Large intestine (tissue), 3 donors: ENCODE data around the gene AMBRA1. TPM values are rescaled to one million over a fixed set of nuclear protein-coding genes. Genes with fewer than 3 reads are reported as not detected.

Experiments
- DNase-seq, 2 donors: peaks; one replicate each; pipeline versions ENCODE4 v3.0.0 to v3.0.0-alpha.2; 2013
- H3K27ac ChIP-seq: one replicate; pipeline ENCODE4 v1.5.1; 2013; ENCODE audit warnings: low read length
- H3K27me3 ChIP-seq: 2 replicates; pipeline ENCODE4 v1.6.1; 2013; ENCODE audit warnings: low read length; ENCODE audit not compliant: control insufficient read depth, insufficient read depth
- H3K36me3 ChIP-seq: 2 replicates; pipeline ENCODE4 v1.6.1; 2013; ENCODE audit warnings: low read length; ENCODE audit not compliant: control insufficient read depth, insufficient read depth
- H3K4me1 ChIP-seq: one replicate; pipeline ENCODE4 v1.6.1; 2013; ENCODE audit warnings: low read length; ENCODE audit not compliant: control insufficient read depth, insufficient read depth
- H3K4me3 ChIP-seq: one replicate; pipeline ENCODE4 v1.5.1; 2013; ENCODE audit warnings: low read length
- H3K9me3 ChIP-seq: one replicate; pipeline ENCODE4 v1.6.1; 2013; ENCODE audit warnings: mild to moderate bottlenecking, low read depth, low read length, moderate library complexity; ENCODE audit not compliant: control insufficient read depth
- WGBS: methylation state at CpG from one replicate; pipeline ENCODE4 v1.1.5; 2013; ENCODE audit warnings: low lambda C conversion rate; ENCODE audit not compliant: insufficient coverage; 5-methylcytosine and 5-hydroxymethylcytosine counted together
- polyA plus RNA-seq: library from polyadenylated mRNA; unstranded; fragments of 120-200 nt; gene quantifications from one replicate; pipeline ENCODE4 v1.2.1, GENCODE V29; 2013

The AMBRA1 gene
- polyA plus RNA-seq, 1 donor = 20.2 TPM

DNA sequence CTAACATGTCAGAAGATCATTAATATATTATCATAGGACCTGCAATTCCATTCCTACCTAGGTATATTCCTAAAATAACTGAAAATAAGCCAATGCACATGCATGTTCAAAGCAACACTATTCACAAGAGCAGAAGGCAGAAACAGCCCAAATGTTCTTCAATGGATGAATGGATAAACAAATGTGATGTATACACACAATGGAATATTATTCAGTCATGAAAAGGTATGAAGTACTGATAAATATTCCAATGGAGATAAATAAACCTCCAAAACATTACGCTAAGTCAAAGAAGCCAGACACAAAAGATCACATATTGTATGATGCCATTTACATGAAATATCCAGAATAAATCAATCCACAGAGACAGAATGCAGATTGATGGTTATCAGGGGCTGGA, 16.8 kb downstream of the AMBRA1 start:
- H3K4me1 ChIP-seq = no peaks in the 10 kb centered on the region
- H3K36me3 ChIP-seq = no peaks in the 10 kb centered on the region
- no peak for DNase-seq
- no peaks in the 10 kb centered on the region for H3K9me3 ChIP-seq
- H3K27ac ChIP-seq = no peak overlapping the region
- no peaks in the 10 kb centered on the region for H3K27me3 ChIP-seq
- 100% methylated on average over 1 of the region's 1 CpG for WGBS
- no peak overlapping the region for H3K4me3 ChIP-seq

DNA sequence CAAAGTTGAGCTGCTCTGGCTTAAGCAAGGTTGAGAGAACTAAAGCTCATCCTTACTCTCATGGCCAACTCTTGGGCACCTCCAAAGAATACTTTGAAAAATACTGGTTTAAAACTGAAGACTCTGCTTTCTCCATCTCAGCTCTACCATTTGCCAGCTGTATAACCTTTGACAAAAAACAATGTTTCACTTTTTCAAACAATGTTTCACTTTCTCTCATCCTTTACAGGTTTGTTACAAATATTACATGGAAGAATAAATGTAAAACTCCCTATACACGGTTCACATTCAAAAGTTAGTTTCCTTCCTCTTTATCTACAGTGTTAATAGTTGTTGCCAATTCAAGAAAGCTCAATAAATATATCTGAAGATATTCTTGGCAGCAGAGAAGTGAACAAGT, 19.2 kb downstream of the AMBRA1 start:
- WGBS = no CpG with 5 or more reads among the region's 1 CpG
- Histone ChIP-seq H3K4me3 (no peak overlapping the region), H3K9me3 (no peaks in the 10 kb centered on the region), H3K27ac (no peak overlapping the region), H3K36me3 (no peaks in the 10 kb centered on the region), H3K4me1 (no peaks in the 10 kb centered on the region), H3K27me3 (no peaks in the 10 kb centered on the region)
- no peak for DNase-seq

DNA sequence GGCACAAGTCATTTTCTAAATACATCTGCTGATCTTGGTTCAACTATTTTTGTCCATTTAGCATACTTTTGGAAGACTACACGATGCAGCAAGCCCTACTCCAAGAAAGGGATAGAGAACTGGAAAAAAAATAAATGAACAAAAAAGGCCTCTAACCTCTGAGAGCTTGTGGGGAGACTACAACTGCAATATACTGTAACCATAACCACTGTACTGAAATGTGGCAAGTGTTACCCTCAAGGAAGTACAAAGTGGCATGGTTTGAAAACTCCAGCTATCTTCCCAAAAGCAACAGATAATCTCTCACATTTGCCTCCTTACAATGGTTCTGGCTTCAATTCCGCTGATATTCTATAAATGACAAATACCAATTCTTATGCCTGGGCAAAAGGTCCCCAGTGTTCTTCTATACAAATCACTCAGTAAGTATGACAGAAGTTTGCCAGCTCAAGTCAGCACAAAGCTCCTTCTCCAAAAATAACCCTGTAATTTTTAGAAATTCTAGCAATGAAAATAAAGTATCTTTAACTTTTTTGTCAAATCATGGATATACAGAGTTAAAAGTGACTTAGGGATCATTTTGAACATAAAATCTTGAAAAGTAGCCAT, 22.9 kb downstream of the AMBRA1 start:
- Histone ChIP-seq H3K9me3 (peaks cover 2% of the 10 kb centered on the region), H3K4me3 (no peak overlapping the region), H3K4me1 (no peaks in the 10 kb centered on the region), H3K36me3 (no peaks in the 10 kb centered on the region), H3K27ac (no peak overlapping the region), H3K27me3 (no peaks in the 10 kb centered on the region)
- WGBS = 100% methylated on average over 1 of the region's 2 CpGs
- no peak for DNase-seq

DNA sequence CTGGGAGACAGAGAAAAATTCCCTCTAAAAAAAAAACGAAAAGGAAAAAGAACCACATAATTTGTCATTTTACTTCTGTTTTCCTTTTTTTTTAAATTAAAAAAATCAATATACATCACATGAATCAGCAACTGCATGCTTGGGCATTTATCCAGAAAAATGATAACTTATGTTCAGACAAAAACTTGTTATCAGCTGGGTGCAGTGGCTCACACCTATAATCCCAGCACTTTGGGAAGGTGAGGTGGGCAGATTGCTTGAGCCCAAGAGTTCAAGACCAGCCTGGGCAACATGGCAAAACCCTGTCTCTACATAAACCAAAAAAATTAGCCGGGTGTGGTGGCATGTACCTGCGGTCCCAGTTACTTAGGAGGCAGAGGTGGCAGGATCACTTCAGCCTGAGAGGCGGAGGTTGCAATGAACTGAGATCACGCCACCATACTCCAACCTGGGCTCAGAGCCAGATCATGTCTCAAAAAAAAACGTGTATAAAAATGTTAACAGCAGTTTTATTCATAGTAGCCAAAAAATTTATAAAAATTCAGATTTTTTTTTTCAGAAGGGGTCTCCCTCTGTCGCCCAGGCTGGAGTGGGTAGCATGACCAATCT, 28.5 kb downstream of the AMBRA1 start:
- H3K36me3 ChIP-seq = no peaks in the 10 kb centered on the region
- DNase-seq = no peak
- WGBS = 72% methylated on average over 2 of the region's 7 CpGs
- H3K27ac ChIP-seq = no peak overlapping the region
- no peaks in the 10 kb centered on the region for H3K4me1 ChIP-seq
- no peak overlapping the region for H3K4me3 ChIP-seq
- no peaks in the 10 kb centered on the region for H3K27me3 ChIP-seq
- peaks cover 2% of the 10 kb centered on the region for H3K9me3 ChIP-seq

- Histone ChIP-seq H3K27ac (no peak overlapping the region), H3K4me3 (no peak overlapping the region), H3K4me1 (no peaks in the 10 kb centered on the region), H3K27me3 (no peaks in the 10 kb centered on the region), H3K9me3 (peaks cover 2% of the 10 kb centered on the region), H3K36me3 (no peaks in the 10 kb centered on the region)
- DNase-seq = no peak
- WGBS = no CpG with 5 or more reads among the region's 1 CpG
Observed at GRCh38 chr11:46564459-46564858, 29.4 kb downstream of the AMBRA1 start.

DNA sequence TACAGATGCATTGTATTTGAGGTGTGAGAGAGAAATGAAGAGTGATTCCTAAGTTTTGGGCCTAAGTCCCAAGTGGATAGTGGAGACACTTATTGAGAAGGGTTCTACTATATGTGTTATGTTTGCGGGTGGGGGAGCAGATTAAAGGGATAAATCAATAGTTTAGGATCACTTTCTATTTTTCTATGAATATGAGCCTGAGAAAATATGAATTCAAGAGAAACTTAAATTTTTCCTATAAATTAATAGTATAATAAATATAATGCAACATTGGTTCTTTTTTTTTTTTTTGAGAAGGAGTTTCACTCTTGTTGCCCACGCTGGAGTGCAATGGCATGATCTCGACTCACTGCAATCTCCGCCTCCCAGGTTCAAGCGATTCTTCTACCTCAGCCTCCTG, 31.3 kb downstream of the AMBRA1 start:
- no CpG with 5 or more reads among the region's 5 CpGs for WGBS
- Histone ChIP-seq H3K27ac (no peak overlapping the region), H3K4me1 (peaks cover 2% of the 10 kb centered on the region), H3K36me3 (no peaks in the 10 kb centered on the region), H3K4me3 (no peak overlapping the region), H3K9me3 (peaks cover 2% of the 10 kb centered on the region), H3K27me3 (no peaks in the 10 kb centered on the region)
- no peak for DNase-seq

DNA sequence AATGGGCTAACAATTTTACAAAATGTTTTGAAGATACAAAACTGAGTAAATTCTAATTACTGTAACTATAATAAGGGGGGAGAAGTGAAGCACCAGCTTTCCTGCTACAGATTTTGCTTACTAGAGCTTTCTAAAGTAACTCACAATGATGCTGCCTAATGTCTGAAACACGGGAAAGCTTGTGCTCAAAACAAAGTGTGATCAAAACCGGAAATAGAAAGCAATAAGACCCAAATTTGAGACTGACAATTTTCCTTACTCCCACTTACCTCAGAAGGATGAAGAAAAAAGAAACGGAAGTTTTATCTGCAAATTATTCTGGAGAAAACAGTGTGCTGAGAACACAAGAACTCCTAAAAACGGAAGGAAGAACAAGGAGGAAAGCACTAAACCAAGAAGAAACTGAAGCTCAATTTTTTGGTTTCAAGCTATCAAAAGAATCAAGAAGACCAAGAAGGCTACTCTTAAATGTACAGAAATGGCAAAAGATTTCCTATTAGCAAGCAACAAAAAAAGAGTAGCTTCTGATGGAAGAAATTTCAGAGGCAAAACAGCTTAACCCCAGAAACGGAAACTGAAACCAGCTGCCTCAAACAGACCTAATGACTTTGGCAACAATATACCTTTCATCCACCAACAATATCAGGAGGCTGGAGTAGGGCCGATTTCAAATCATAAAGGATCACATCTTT, 33.4 kb downstream of the AMBRA1 start:
- Histone ChIP-seq H3K27me3 (no peaks in the 10 kb centered on the region), H3K27ac (peak overlapping the region; percentile 64), H3K4me1 (peaks cover 14% of the 10 kb centered on the region), H3K36me3 (no peaks in the 10 kb centered on the region), H3K9me3 (no peaks in the 10 kb centered on the region), H3K4me3 (peak overlapping the region; percentile 8)
- 51% methylated on average over 4 of the region's 6 CpGs for WGBS
- peak; percentile 35 to 75 for DNase-seq

GRCh38 chr11:46559815-46560214, 34.0 kb downstream of the AMBRA1 start:
- peak overlapping the region; percentile 64 for H3K27ac ChIP-seq
- H3K36me3 ChIP-seq = no peaks in the 10 kb centered on the region
- no CpG with 5 or more reads among the region's 1 CpG for WGBS
- DNase-seq = no peak
- H3K9me3 ChIP-seq = no peaks in the 10 kb centered on the region
- peaks cover 20% of the 10 kb centered on the region for H3K4me1 ChIP-seq
- H3K27me3 ChIP-seq = no peaks in the 10 kb centered on the region
- H3K4me3 ChIP-seq = no peak overlapping the region

- Histone ChIP-seq H3K27me3 (no peaks in the 10 kb centered on the region), H3K4me3 (no peak overlapping the region), H3K4me1 (peaks cover 34% of the 10 kb centered on the region), H3K27ac (no peak overlapping the region), H3K9me3 (no peaks in the 10 kb centered on the region), H3K36me3 (no peaks in the 10 kb centered on the region)
- no CpG with 5 or more reads among the region's 7 CpGs for WGBS
- no peak for DNase-seq
Observed at GRCh38 chr11:46557684-46558151, 36.1 kb downstream of the AMBRA1 start.

DNA sequence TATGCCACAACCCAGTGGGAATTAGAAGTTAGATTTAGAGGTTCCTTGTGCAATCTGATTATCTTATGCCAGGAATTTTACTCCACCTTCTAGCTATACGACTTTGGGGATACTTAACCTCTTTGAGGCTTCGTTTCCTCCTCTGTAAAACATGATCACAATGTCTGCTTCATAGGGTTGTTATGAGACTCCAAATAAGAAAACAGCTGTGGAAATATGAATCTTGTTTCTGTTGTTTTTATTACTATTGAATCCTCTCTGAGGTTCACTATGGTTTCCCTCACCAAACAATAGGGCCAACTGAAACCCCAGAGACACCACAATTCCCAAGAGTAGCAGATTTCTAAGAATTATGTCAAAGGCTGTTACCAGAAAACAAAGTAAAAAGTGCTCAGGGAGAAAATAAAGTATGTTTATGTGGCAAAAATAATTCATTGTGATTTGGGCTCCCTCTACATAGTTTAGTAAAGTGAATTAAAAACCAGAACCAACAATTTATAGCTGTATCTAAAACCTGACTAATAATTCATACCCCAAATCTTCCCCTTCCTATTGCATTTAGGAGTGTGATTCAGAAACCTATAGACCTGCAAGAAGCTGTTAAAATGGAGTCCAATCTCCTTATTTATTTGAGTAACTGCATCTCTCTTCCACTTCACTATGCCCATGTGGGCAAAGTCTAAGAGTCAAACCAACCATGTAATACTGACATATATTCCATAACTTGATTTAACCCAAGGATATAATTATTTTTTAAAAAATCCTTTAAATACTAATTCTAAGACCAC, 38.4 kb downstream of the AMBRA1 start:
- peak overlapping the region; percentile 92 for H3K27ac ChIP-seq
- no CpG with 5 or more reads among the region's 2 CpGs for WGBS
- H3K4me3 ChIP-seq = no peak overlapping the region
- H3K27me3 ChIP-seq = no peaks in the 10 kb centered on the region
- DNase-seq = no peak
- H3K4me1 ChIP-seq = peaks cover 34% of the 10 kb centered on the region
- H3K9me3 ChIP-seq = no peaks in the 10 kb centered on the region
- H3K36me3 ChIP-seq = no peaks in the 10 kb centered on the region
